Uterus (tissue), 4 donors: ENCODE data around the gene ZNRF2. TPM values are rescaled to one million over a fixed set of nuclear protein-coding genes. Genes with fewer than 3 reads are reported as not detected.

Experiments
- DNase-seq, 2 donors: peaks; one replicate each; pipeline ENCODE4 v3.0.0-alpha.2; 2019 to 2020
- H3K27ac ChIP-seq, 2 donors: fragments of 200-600 bp; sonication (generic); 1 replicate in 1 of 2; 2 replicates in 1 of 2; pipeline ENCODE4 v1.5.1; 2016 to 2018
- H3K27me3 ChIP-seq, 2 donors: fragments of 200-600 bp; sonication (generic); one replicate each; pipeline ENCODE4 v1.5.1; 2018 to 2019; ENCODE audit warnings: control low read depth in 1 of 2
- H3K36me3 ChIP-seq, 2 donors: fragments of 200-600 bp; sonication (generic); one replicate each; pipeline ENCODE4 v1.5.1; 2019; ENCODE audit warnings: control low read depth in 1 of 2
- H3K4me1 ChIP-seq, 2 donors: fragments of 200-600 bp; sonication (generic); one replicate each; pipeline ENCODE4 v1.5.1; 2018 to 2019; ENCODE audit warnings: control low read depth in 1 of 2
- H3K4me3 ChIP-seq, 2 donors: fragments of 200-600 bp; sonication (generic); 1 replicate in 1 of 2; 2 replicates in 1 of 2; pipeline ENCODE4 v1.5.1; 2018 to 2019; ENCODE audit warnings: mild to moderate bottlenecking in 1 of 2
- H3K9me3 ChIP-seq, 2 donors: fragments of 200-600 bp; sonication (generic); one replicate each; pipeline ENCODE4 v1.5.1; 2019; ENCODE audit warnings: control low read depth in 1 of 2
- CTCF ChIP-seq, 4 experiments: fragments of 200-600 bp in 2 of 4; fragments of 450-650 bp in 2 of 4; sonication (generic) in 2 of 4; IDR thresholded peaks; one replicate each; pipeline ENCODE4 v1.5.1; 2016 to 2019; ENCODE audit warnings: antibody characterized with exemption in 4 of 4, mild to moderate bottlenecking in 2 of 4, moderate library complexity in 1 of 4
- POLR2A ChIP-seq, 2 donors: fragments of 450-650 bp; IDR thresholded peaks; one replicate each; pipeline ENCODE4 v1.6.1; 2016; ENCODE audit warnings: antibody characterized with exemption in 2 of 2, mild to moderate bottlenecking in 1 of 2, moderate library complexity in 1 of 2
- intact Hi-C: fragments of 100-400 bp; cut with DNase I; formaldehyde crosslinking; loops from one replicate; pipeline ENCODE4 v1.15.1; 2023; ENCODE audit warnings: low total_unique reads
- total RNA-seq, 4 donors: library from RNA; depleted of rRNA in 3 of 4; stranded (reverse); fragments of >200 nt in 3 of 4; gene quantifications; one replicate each; pipeline versions ENCODE4 v1.1.0 to v1.2.4, GENCODE V29; 2014 to 2023
- donor health status: DM: yes; HTN: yes; CAD: no.

ZNRF2 gene
- total RNA-seq, 4 donors from 2014 or later, result 22.0 to 40.6 (median 27.3) TPM

- Histone ChIP-seq H3K36me3 (no peaks in the 10 kb centered on the region), H3K4me3 (no peak overlapping the region), H3K9me3 (no peaks in the 10 kb centered on the region), H3K4me1 (no peaks in the 10 kb centered on the region), H3K27ac (no peak overlapping the region), H3K27me3 (no peaks in the 10 kb centered on the region)
- intact Hi-C loops, result no loop called here
- no peak for DNase-seq
- TF ChIP-seq CTCF (IDR thresholded peaks at IDR 0.05) (no peak), POLR2A (IDR thresholded peaks at IDR 0.05) (no peak)
Measured at GRCh38 chr7:30364773-30365172, 80.4 kb downstream of the ZNRF2 start.

- H3K9me3 ChIP-seq, result no peaks in the 10 kb centered on the region
- no peak overlapping the region for H3K27ac ChIP-seq
- no peaks in the 10 kb centered on the region for H3K27me3 ChIP-seq
- no peak for DNase-seq
- intact Hi-C loops, result no loop called here
- no peaks in the 10 kb centered on the region for H3K36me3 ChIP-seq
- TF ChIP-seq CTCF (IDR thresholded peaks at IDR 0.05) (no peak), POLR2A (IDR thresholded peaks at IDR 0.05) (no peak)
- no peaks in the 10 kb centered on the region for H3K4me1 ChIP-seq
- H3K4me3 ChIP-seq, result no peak overlapping the region
Measured at GRCh38 chr7:30365621-30366020, 81.2 kb downstream of the ZNRF2 start.

- Histone ChIP-seq H3K4me1 (no peaks in the 10 kb centered on the region), H3K9me3 (no peaks in the 10 kb centered on the region), H3K27ac (no peak overlapping the region), H3K36me3 (no peaks in the 10 kb centered on the region), H3K27me3 (no peaks in the 10 kb centered on the region), H3K4me3 (no peak overlapping the region)
- DNase-seq, result no peak
- intact Hi-C loops, result no loop called here
- TF ChIP-seq CTCF (IDR thresholded peaks at IDR 0.05) (no peak), POLR2A (IDR thresholded peaks at IDR 0.05) (no peak)
Measured at GRCh38 chr7:30366606-30367005, 82.2 kb downstream of the ZNRF2 start.

DNA sequence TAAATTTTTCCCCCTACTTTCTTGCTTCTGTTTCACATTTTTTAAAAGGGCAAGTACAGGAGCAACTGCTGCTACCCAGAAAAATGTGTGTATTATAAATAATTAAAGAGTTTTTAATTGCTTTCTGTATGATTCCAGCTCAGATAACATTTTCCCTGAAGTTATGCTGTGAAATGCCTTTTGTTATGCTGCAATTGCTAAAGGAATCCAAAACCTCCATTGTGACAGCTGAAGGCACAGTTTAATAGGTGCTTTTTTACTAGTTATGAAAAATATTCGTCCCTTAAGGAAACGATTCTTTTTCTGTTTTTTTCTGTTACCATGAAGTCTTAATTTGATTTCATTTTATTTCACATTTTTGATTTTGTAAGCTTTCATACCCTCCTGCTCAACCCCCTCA lies 83.2 kb downstream of the ZNRF2 start:
- Histone ChIP-seq H3K27ac (no peak overlapping the region), H3K9me3 (no peaks in the 10 kb centered on the region), H3K27me3 (no peaks in the 10 kb centered on the region), H3K36me3 (no peaks in the 10 kb centered on the region), H3K4me1 (no peaks in the 10 kb centered on the region), H3K4me3 (no peak overlapping the region)
- DNase-seq, result no peak
- TF ChIP-seq POLR2A (IDR thresholded peaks at IDR 0.05) (no peak), CTCF (IDR thresholded peaks at IDR 0.05) (no peak)
- intact Hi-C loops, result no loop called here

DNA sequence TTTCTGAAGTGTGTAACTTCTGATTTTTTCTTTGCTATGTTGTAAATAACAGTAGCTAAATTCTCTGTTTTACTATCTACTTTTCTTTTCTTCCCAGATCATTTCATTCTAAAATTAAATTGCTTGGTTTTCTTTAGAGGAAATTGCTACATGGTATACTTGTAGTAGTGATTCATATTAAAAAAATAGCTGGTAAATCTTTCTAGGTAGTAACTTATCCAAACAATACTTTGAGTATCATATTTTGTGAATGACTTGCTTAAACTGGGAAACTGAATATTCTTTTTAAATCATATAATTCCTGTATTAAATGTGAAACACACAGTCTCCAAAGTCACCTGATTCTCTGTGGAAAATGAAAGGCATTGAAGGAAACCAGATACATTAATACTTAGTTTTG lies 85.5 kb downstream of the ZNRF2 start:
- Histone ChIP-seq H3K9me3 (no peaks in the 10 kb centered on the region), H3K27ac (no peak overlapping the region), H3K36me3 (no peaks in the 10 kb centered on the region), H3K4me1 (no peaks in the 10 kb centered on the region), H3K4me3 (no peak overlapping the region), H3K27me3 (no peaks in the 10 kb centered on the region)
- TF ChIP-seq CTCF (IDR thresholded peaks at IDR 0.05) (no peak), POLR2A (IDR thresholded peaks at IDR 0.05) (no peak)
- no peak for DNase-seq
- intact Hi-C loops, result no loop called here
